Uterus (tissue), 4 donors: ENCODE results near the gene CD200R1L. TPM values are rescaled to one million over a fixed set of nuclear protein-coding genes. Genes with fewer than 3 reads are reported as not detected.

Experiments
- DNase-seq, 2 donors: peaks; one replicate each; pipeline ENCODE4 v3.0.0-alpha.2; 2019 to 2020
- H3K27ac ChIP-seq, 2 donors: fragments of 200-600 bp; sonication (generic); 1 replicate in 1 of 2; 2 replicates in 1 of 2; pipeline ENCODE4 v1.5.1; 2016 to 2018
- H3K27me3 ChIP-seq, 2 donors: fragments of 200-600 bp; sonication (generic); one replicate each; pipeline ENCODE4 v1.5.1; 2018 to 2019; ENCODE audit warnings: control low read depth in 1 of 2
- H3K36me3 ChIP-seq, 2 donors: fragments of 200-600 bp; sonication (generic); one replicate each; pipeline ENCODE4 v1.5.1; 2019; ENCODE audit warnings: control low read depth in 1 of 2
- H3K4me1 ChIP-seq, 2 donors: fragments of 200-600 bp; sonication (generic); one replicate each; pipeline ENCODE4 v1.5.1; 2018 to 2019; ENCODE audit warnings: control low read depth in 1 of 2
- H3K4me3 ChIP-seq, 2 donors: fragments of 200-600 bp; sonication (generic); 1 replicate in 1 of 2; 2 replicates in 1 of 2; pipeline ENCODE4 v1.5.1; 2018 to 2019; ENCODE audit warnings: mild to moderate bottlenecking in 1 of 2
- H3K9me3 ChIP-seq, 2 donors: fragments of 200-600 bp; sonication (generic); one replicate each; pipeline ENCODE4 v1.5.1; 2019; ENCODE audit warnings: control low read depth in 1 of 2
- POLR2A ChIP-seq, 2 donors: fragments of 450-650 bp; IDR thresholded peaks; one replicate each; pipeline ENCODE4 v1.6.1; 2016; ENCODE audit warnings: antibody characterized with exemption in 2 of 2, mild to moderate bottlenecking in 1 of 2, moderate library complexity in 1 of 2
- intact Hi-C: fragments of 100-400 bp; cut with DNase I; formaldehyde crosslinking; loops from one replicate; pipeline ENCODE4 v1.15.1; 2023; ENCODE audit warnings: low total_unique reads
- total RNA-seq, 4 donors: library from RNA; depleted of rRNA in 3 of 4; stranded (reverse); fragments of >200 nt in 3 of 4; gene quantifications; one replicate each; pipeline versions ENCODE4 v1.1.0 to v1.2.4, GENCODE V29; 2014 to 2023
- TF ChIP-seq, protein P1 (sequence below), 4 experiments: fragments of 200-600 bp in 2 of 4; fragments of 450-650 bp in 2 of 4; sonication (generic) in 2 of 4; IDR thresholded peaks; one replicate each; pipeline ENCODE4 v1.5.1; 2016 to 2019; ENCODE audit warnings: antibody characterized with exemption in 4 of 4, mild to moderate bottlenecking in 2 of 4, moderate library complexity in 1 of 4
- donor health status: DM: yes; HTN: yes; CAD: no.

The CD200R1L gene
- total RNA-seq, 4 donors from 2014 or later = not detected

DNA sequence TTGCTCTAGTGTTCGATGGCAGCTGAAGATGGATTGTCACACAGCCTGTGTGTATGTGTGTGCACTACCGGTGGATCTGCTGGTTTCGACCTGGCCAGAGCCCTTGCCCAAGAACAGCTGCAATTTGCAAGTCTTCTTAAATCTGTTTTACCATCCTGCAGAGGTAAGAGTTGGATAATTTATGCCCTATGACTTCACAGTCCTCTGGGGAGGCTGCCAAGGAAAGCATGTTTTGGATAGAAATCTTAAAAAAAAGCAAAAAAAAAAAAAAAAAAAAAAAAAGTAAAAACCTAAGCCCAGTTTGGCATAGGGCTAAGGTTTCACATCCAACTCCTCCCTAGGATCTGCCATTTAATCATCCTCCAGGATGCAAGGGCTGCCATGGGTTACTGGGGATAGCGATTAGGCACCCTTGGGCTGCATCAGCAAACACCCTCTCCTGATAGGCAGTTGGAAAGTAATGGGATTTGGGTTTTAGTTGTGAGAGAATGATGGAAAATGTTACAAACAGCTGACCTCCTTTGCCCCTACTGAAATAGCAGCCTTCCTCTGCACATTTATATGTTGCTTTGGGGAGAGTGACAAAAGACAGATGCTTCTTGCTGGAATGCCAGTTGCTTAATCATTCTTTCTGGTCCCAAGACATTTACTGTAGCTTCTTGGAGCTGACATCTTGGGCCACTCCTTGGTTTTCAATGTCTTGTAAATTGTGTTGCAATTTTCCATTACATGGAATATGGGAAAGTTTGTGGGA is 35.4 kb downstream of the CD200R1L start:
- intact Hi-C loops = loop anchor here (5.0 kb wide), 1 partner anchor 169 kb away; the partner anchor contains the start of gene CCDC80
- Histone ChIP-seq H3K4me3 (no peak overlapping the region), H3K4me1 (peaks cover 4 to 8% of the 10 kb centered on the region in 2 donors), H3K27me3 (no peaks in the 10 kb centered on the region), H3K9me3 (no peaks in the 10 kb centered on the region), H3K27ac (peak overlapping the region; percentile 68 to 82), H3K36me3 (no peaks in the 10 kb centered on the region)
- DNase-seq = peak; percentile 72 to 89
- TF ChIP-seq, protein P1, sequence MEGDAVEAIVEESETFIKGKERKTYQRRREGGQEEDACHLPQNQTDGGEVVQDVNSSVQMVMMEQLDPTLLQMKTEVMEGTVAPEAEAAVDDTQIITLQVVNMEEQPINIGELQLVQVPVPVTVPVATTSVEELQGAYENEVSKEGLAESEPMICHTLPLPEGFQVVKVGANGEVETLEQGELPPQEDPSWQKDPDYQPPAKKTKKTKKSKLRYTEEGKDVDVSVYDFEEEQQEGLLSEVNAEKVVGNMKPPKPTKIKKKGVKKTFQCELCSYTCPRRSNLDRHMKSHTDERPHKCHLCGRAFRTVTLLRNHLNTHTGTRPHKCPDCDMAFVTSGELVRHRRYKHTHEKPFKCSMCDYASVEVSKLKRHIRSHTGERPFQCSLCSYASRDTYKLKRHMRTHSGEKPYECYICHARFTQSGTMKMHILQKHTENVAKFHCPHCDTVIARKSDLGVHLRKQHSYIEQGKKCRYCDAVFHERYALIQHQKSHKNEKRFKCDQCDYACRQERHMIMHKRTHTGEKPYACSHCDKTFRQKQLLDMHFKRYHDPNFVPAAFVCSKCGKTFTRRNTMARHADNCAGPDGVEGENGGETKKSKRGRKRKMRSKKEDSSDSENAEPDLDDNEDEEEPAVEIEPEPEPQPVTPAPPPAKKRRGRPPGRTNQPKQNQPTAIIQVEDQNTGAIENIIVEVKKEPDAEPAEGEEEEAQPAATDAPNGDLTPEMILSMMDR (IDR thresholded peaks at IDR 0.05) = no peak
- TF ChIP-seq POLR2A (IDR thresholded peaks at IDR 0.05) = no peak

DNA sequence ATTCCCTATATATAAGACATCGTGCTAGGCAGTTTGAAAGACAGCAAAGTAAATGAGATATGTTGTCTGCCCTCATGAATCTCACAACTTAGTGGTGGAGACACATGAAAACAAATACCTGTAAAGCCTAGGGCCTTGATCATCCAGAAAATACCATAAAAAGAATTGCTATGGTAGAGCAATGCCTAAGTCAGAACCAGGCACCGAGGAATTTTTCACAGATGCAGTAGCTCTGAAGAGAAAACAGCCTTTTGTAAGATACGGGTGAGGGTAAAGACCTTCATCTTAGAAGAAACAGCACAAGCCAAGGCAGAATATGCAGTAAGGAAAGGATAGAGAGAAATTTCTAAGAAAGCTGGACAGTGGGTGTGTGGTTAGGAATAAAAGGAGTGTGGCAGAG is 36.1 kb downstream of the CD200R1L start:
- no peak for TF ChIP-seq POLR2A (IDR thresholded peaks at IDR 0.05)
- TF ChIP-seq, protein P1 (IDR thresholded peaks at IDR 0.05) = no peak
- Histone ChIP-seq H3K36me3 (no peaks in the 10 kb centered on the region), H3K4me3 (no peak overlapping the region), H3K27ac (peak overlapping the region; percentile 31 to 55), H3K27me3 (no peaks in the 10 kb centered on the region), H3K9me3 (no peaks in the 10 kb centered on the region), H3K4me1 (peaks cover 4 to 8% of the 10 kb centered on the region in 2 donors)
- intact Hi-C loops = loop anchor here (5.0 kb wide), 1 partner anchor 168 kb away; the partner anchor contains the start of gene CCDC80
- DNase-seq = no peak

DNA sequence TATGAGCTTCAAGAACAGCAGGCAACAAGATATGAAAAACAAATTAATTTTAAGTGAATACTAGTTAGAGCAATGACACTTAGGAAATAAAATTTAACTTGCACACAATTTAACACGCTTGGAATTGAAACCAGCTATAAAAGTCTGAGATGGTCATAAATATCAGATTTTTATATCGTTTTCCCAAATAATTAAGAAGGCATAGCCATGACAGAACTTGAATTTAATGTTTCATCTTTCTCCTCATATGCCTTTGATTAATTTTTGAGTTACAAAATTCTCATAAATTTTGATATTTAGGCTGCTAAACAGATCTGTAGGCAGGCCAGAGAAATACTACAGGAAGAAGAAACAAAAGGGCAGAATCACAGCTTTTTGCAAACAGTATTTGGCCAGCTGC is 38.5 kb downstream of the CD200R1L start:
- Histone ChIP-seq H3K27ac (no peak overlapping the region), H3K36me3 (no peaks in the 10 kb centered on the region), H3K9me3 (no peaks in the 10 kb centered on the region), H3K4me3 (no peak overlapping the region), H3K27me3 (no peaks in the 10 kb centered on the region), H3K4me1 (peaks cover 0 to 8% of the 10 kb centered on the region in 2 donors)
- no peak for TF ChIP-seq POLR2A (IDR thresholded peaks at IDR 0.05)
- TF ChIP-seq, protein P1 (IDR thresholded peaks at IDR 0.05) = no peak
- no peak for DNase-seq
- intact Hi-C loops = no loop called here

DNA sequence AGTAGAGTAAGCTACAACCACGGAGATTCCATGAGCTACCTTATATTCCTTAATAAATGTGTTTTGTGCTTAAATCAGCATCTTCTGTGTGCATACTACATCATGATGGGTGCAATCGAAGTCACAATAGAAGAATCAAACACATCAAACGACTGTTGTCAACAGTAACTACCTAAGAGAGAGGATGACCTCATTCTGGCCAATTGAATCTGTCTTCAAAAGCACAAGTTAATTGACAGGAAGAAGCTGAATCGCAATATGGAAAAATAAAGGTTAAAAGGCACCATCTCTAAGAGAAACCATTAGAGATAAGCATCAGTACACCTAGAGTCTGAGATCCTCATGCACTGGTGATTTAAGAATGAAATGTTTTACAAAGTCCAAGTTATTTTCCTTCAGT is 39.0 kb downstream of the CD200R1L start:
- TF ChIP-seq, protein P1 (IDR thresholded peaks at IDR 0.05) = no peak
- no peak for TF ChIP-seq POLR2A (IDR thresholded peaks at IDR 0.05)
- Histone ChIP-seq H3K36me3 (no peaks in the 10 kb centered on the region), H3K27me3 (no peaks in the 10 kb centered on the region)

DNA sequence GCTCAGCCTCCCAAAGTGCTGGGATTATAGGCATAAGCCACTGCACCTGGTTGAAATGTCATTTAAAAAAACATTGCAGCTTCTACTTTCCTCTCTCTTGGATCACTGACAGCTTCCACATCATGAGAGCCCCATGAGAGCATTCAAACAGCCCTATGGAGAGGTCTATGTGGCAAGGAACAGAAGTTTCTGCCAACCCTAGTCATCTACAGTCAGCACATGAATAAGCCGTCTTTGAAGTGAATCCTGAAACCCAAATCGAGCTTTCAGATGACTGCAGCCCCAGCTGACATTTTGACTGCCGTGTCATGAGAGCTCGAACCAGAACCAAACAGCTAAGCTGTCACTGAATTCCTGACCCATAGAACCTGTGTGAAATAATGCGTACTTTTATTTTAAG is 39.8 kb downstream of the CD200R1L start:
- Histone ChIP-seq H3K27me3 (no peaks in the 10 kb centered on the region), H3K27ac (no peak overlapping the region), H3K4me1 (peaks cover 0 to 8% of the 10 kb centered on the region in 2 donors), H3K4me3 (no peak overlapping the region), H3K36me3 (no peaks in the 10 kb centered on the region), H3K9me3 (no peaks in the 10 kb centered on the region)
- no peak for DNase-seq
- TF ChIP-seq, protein P1 (IDR thresholded peaks at IDR 0.05) = no peak
- no peak for TF ChIP-seq POLR2A (IDR thresholded peaks at IDR 0.05)
- intact Hi-C loops = no loop called here

More for the DNA sequence above, 39.0 kb downstream of the CD200R1L start:
- H3K9me3 ChIP-seq = no peaks in the 10 kb centered on the region
- intact Hi-C loops = no loop called here
- no peak overlapping the region for H3K4me3 ChIP-seq
- no peak for DNase-seq
- peaks cover 0 to 8% of the 10 kb centered on the region in 2 donors for H3K4me1 ChIP-seq
- peak overlapping the region in 1 of 2 donors; percentile 41 for H3K27ac ChIP-seq
